Sigmoid colon (tissue), 7 donors: ENCODE data around the gene SCLY. TPM values are rescaled to one million over a fixed set of nuclear protein-coding genes. Genes with fewer than 3 reads are reported as not detected.

Experiments used
- DNase-seq: peaks from one replicate; pipeline ENCODE4 v3.0.0-alpha.2; 2019
- H3K27ac ChIP-seq, 4 donors: fragments of 200-600 bp; sonication (generic); one replicate each; pipeline ENCODE4 v1.5.1; 2016 to 2019; ENCODE audit warnings: mild to moderate bottlenecking in 1 of 4
- H3K27me3 ChIP-seq, 3 donors: fragments of 200-600 bp; sonication (generic); one replicate each; pipeline ENCODE4 v1.5.1; 2019; ENCODE audit warnings: mild to moderate bottlenecking in 1 of 3
- H3K36me3 ChIP-seq, 4 donors: fragments of 200-600 bp; sonication (generic); one replicate each; pipeline ENCODE4 v1.5.1; 2016 to 2019
- H3K4me1 ChIP-seq, 4 donors: fragments of 200-600 bp; sonication (generic); one replicate each; pipeline ENCODE4 v1.5.1; 2017 to 2019
- H3K4me3 ChIP-seq, 4 donors: fragments of 200-600 bp; sonication (generic); one replicate each; pipeline ENCODE4 v1.5.1; 2017 to 2019; ENCODE audit warnings: mild to moderate bottlenecking in 2 of 4, moderate library complexity in 1 of 4
- H3K9me3 ChIP-seq, 4 donors: fragments of 200-600 bp in 3 of 4; sonication (generic) in 3 of 4; one replicate each; pipeline versions ENCODE4 v1.5.1 to v1.6.1; 2013 to 2019
- EP300 ChIP-seq, 4 donors: sonication (generic); formaldehyde crosslinking; IDR thresholded peaks; one replicate each; pipeline ENCODE4 v1.6.1; 2017; ENCODE audit warnings: antibody characterized with exemption in 4 of 4
- POLR2A ChIP-seq, 2 donors: fragments of 450-650 bp; IDR thresholded peaks; one replicate each; pipeline ENCODE4 v1.6.1; 2016; ENCODE audit warnings: antibody characterized with exemption in 2 of 2, mild to moderate bottlenecking in 2 of 2, moderate library complexity in 2 of 2
- POLR2AphosphoS5 ChIP-seq, 4 donors: sonication (generic); formaldehyde crosslinking; IDR thresholded peaks; one replicate each; pipeline ENCODE4 v1.6.1; 2017; ENCODE audit warnings: antibody characterized with exemption in 4 of 4
- WGBS, 2 donors: extraction: QIAGEN DNeasy Blood & Tissue Kit; methylation state at CpG; one replicate each; pipeline ENCODE4 v1.1.7; 2013; 5-methylcytosine and 5-hydroxymethylcytosine counted together
- intact Hi-C: fragments of 100-400 bp; cut with DNase I; formaldehyde crosslinking; loops from one replicate; pipeline ENCODE4 v1.15.1; 2023
- polyA plus RNA-seq, 3 donors: library from polyadenylated mRNA; stranded (reverse); fragments of 200-250 nt; gene quantifications; one replicate each; pipeline ENCODE4 v1.2.3, GENCODE V29; 2013
- total RNA-seq, 4 donors: library from RNA; depleted of rRNA; stranded (reverse); fragments of >200 nt; gene quantifications; one replicate each; pipeline ENCODE4 v1.1.0, GENCODE V29; 2016
- TF ChIP-seq, protein P1 (sequence below), 4 experiments: fragments of 450-650 bp in 3 of 4; fragments of 200-600 bp in 1 of 4; IDR thresholded peaks; one replicate each; pipeline ENCODE4 v1.5.1; 2016 to 2019; ENCODE audit warnings: antibody characterized with exemption in 4 of 4, mild to moderate bottlenecking in 3 of 4, moderate library complexity in 2 of 4
- donor health status: healthy with polysubstance abuse.
- donor health status: Bipolar disorder and iron deficiency.
- donor health status: healthy.

Gene SCLY
- total and polyA plus RNA-seq, 7 donors, result 5.4 to 19.5 (median 10.9) TPM

DNA sequence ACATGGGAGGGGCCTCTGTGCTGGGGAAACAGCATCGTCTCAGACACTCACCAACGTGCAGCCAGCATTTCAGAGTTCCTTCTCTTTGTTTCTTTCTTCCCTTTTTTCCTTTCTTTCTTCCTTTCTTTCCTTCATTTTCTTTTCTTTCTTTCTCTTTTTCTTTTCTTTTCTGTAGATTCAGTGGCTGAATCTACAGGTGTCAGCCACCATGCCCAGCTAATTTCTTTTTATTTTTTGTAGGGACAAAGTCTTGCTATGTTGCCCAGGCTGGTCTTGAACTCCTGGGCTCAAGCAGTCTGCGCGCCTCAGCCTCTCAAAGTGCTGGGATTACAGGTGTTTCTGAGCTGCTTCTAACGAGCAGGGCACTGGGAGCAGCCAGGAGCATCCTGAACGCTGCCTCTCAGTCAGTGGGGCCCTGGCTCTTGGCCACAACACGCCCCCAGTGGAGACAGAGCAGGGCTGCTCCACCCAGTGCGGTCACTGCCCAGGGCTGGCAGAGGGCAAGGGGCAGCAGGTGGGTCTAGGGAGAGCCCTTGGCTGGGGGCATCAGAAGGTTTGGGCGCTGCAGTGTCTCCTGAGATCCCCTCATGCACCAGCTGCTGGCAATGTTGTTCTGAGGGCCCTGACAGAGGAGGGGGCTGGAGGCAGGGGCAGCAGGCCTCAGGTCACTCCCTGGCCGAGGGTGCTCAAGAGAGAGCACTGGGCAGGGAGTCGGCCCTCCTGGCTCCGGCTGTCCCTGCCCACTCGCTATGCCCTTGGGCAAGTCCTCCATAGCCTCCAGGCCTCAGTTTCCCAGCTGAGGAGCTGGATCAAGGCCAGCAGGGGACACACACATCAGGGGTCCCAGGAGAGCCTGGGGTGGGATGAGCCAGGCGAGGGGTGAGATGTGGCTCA, 72.9 kb downstream of the SCLY start:
- TF ChIP-seq POLR2AphosphoS5 (IDR thresholded peaks at IDR 0.05), result no peak
- TF ChIP-seq POLR2A (IDR thresholded peaks at IDR 0.05), result no peak
- peaks cover 0 to 14% (median 9%) of the 10 kb centered on the region in 4 donors for H3K4me1 ChIP-seq
- 68 to 81% methylated on average over 14 of the region's 14 CpGs for WGBS, 2 donors
- no peaks in the 10 kb centered on the region for H3K27me3 ChIP-seq
- H3K36me3 ChIP-seq, result no peaks in the 10 kb centered on the region
- no peaks in the 10 kb centered on the region for H3K9me3 ChIP-seq
- no peak overlapping the region for H3K27ac ChIP-seq
- intact Hi-C loops, result no loop called here
- no peak for DNase-seq
- no peak overlapping the region for H3K4me3 ChIP-seq

DNA sequence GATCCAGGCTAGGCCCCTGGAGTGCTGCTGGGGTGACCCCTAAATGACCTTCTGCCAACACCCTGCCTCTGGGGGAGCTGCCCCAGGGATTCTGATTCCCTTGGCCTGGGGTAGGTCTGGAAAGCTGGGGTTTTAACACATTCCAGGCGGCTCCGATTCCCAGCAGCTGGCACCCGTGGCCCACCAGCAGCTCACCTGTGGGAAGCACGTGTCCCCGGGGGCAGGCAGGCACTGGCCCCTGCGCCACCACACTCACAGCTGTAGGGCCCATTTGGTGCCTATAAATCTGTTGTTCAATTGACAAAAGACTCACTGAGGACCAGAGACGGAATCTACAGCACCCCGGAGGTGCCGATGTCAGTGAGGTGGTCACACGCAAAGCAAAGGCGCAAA, 73.6 kb downstream of the SCLY start:
- no peak overlapping the region for H3K27ac ChIP-seq
- no peaks in the 10 kb centered on the region for H3K36me3 ChIP-seq
- DNase-seq, result no peak
- no peak overlapping the region for H3K4me3 ChIP-seq
- 92 to 95% methylated on average over 11 of the region's 11 CpGs for WGBS, 2 donors
- no peaks in the 10 kb centered on the region for H3K9me3 ChIP-seq
- H3K4me1 ChIP-seq, result peaks cover 0 to 20% (median 15%) of the 10 kb centered on the region in 4 donors
- no peaks in the 10 kb centered on the region for H3K27me3 ChIP-seq
- no peak for TF ChIP-seq EP300 (IDR thresholded peaks at IDR 0.05)
- no peak for TF ChIP-seq POLR2A (IDR thresholded peaks at IDR 0.05)
- no peak for TF ChIP-seq POLR2AphosphoS5 (IDR thresholded peaks at IDR 0.05)
- TF ChIP-seq, protein P1, sequence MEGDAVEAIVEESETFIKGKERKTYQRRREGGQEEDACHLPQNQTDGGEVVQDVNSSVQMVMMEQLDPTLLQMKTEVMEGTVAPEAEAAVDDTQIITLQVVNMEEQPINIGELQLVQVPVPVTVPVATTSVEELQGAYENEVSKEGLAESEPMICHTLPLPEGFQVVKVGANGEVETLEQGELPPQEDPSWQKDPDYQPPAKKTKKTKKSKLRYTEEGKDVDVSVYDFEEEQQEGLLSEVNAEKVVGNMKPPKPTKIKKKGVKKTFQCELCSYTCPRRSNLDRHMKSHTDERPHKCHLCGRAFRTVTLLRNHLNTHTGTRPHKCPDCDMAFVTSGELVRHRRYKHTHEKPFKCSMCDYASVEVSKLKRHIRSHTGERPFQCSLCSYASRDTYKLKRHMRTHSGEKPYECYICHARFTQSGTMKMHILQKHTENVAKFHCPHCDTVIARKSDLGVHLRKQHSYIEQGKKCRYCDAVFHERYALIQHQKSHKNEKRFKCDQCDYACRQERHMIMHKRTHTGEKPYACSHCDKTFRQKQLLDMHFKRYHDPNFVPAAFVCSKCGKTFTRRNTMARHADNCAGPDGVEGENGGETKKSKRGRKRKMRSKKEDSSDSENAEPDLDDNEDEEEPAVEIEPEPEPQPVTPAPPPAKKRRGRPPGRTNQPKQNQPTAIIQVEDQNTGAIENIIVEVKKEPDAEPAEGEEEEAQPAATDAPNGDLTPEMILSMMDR (IDR thresholded peaks at IDR 0.05), result no peak
- intact Hi-C loops, result no loop called here

DNA sequence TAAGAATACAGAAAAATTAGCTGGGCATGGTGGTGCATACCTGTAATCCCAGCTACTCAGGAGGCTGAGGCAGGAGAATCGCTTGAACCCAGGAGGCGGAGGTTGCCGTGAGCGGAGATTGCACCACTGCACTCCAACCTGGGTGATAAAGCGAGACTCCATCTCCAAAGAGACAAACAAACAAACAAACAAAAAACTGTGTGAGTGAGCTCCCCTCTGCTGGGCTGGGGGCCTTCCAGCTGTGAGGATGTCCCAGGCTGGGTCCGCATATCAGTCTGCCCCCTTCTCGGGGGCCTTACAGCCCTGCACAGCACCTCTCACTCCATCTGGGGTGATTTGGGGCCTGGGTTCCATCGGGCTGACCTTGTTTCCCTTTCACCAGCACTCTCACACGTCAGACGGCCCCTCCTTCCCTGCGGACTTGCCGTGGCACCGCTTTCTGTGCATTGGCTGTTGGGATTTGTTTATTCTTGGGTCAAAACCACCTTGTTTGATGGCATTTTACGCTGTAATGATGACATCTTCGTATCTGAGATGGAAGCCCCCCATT, 74.9 kb downstream of the SCLY start:
- intact Hi-C loops, result no loop called here
- WGBS, 2 donors, result 82 to 87% methylated on average over 15 of the region's 15 CpGs
- no peak for DNase-seq
- Histone ChIP-seq H3K27ac (no peak overlapping the region), H3K4me1 (peaks cover 0 to 22% (median 16%) of the 10 kb centered on the region in 4 donors), H3K4me3 (no peak overlapping the region), H3K36me3 (no peaks in the 10 kb centered on the region), H3K27me3 (no peaks in the 10 kb centered on the region), H3K9me3 (no peaks in the 10 kb centered on the region)
- no peak for TF ChIP-seq POLR2AphosphoS5 (IDR thresholded peaks at IDR 0.05)
- TF ChIP-seq, protein P1 (IDR thresholded peaks at IDR 0.05), result no peak
- no peak for TF ChIP-seq POLR2A (IDR thresholded peaks at IDR 0.05)
- TF ChIP-seq EP300 (IDR thresholded peaks at IDR 0.05), result no peak

DNA sequence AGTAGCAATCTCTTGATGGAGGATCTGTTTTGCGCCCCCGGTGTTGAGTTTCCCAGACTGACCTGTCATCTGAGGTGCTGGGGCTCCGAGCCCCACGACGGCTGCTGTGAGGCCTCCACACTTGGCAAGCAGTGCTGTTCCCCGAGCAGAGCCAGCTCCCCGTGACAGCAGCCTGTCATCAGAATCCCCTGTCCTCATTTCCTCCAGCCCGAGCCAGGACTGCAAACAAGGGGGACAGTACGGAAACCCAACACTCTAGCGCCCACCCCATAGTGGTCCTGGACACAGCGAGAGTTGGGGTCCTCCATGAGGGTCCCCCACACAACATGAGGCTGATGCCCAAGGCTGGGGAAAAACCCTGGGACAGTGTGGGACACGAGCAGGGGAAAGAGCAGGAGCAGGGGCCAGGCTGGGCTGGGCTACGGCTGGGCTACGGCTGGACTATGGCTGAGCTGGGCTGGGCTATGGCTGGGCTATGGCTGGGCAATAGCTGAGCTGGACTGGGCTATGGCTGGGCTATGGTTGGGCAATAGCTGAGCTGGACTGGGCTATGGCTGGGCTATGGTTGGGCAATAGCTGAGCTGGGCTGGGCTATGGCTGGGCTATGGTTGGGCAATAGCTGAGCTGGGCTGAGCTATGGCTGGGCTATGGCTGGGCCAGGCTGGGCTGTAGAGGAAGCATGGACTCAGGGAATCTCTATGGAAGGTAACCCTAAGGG, 76.2 kb downstream of the SCLY start:
- DNase-seq, result no peak
- WGBS, 2 donors, result 72 to 78% methylated on average over 14 of the region's 14 CpGs
- no peak overlapping the region for H3K4me3 ChIP-seq

More for the DNA sequence above, 76.2 kb downstream of the SCLY start:
- no peaks in the 10 kb centered on the region for H3K9me3 ChIP-seq
- TF ChIP-seq EP300 (IDR thresholded peaks at IDR 0.05) (no peak), POLR2AphosphoS5 (IDR thresholded peaks at IDR 0.05) (no peak)
- TF ChIP-seq, protein P1 (IDR thresholded peaks at IDR 0.05), result no peak
- H3K4me1 ChIP-seq, result peaks cover 0 to 22% (median 16%) of the 10 kb centered on the region in 4 donors
- no peaks in the 10 kb centered on the region for H3K27me3 ChIP-seq
- H3K36me3 ChIP-seq, result no peaks in the 10 kb centered on the region
- intact Hi-C loops, result no loop called here
- H3K27ac ChIP-seq, result no peak overlapping the region
